ENCODE results near the gene TGFBI.

TGFBI gene

DNA sequence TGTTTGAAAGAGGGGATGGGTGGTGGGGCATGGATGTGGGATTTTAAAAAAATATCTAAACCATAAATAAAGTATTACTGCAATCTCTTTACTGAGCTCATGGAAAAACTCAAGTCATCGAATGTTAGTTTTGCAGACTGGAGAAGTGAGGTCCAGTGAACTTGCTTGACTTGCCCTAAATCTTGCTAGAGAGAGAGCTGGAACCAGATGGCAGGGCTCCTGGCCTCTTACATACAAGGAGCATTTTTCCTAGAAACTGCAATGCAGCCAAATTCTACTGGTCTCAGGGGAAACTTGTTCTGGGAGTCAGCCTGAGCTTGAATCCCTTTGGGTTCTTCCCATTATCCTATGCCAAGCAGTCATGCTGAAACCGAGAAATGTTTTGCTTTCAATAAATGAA, 2.9 kb upstream of the TGFBI start:
- Histone ChIP-seq H3K27me3 (ENCODE audit: insufficient read depth, low read length, poor library complexity) (peaks cover 5% of the 10 kb centered on the region), H3K4me1 (ENCODE audit: insufficient read depth, low read length) (no peaks in the 10 kb centered on the region), H3K4me3 (ENCODE audit: low read depth in 1 of 2, low read length in 2 of 2) (no peak overlapping the region), H3K9me3 (ENCODE audit: insufficient read depth, low read length, severe bottlenecking) (no peaks in the 10 kb centered on the region), H3K27ac (ENCODE audit: low read length) (no peak overlapping the region), H3K9ac (ENCODE audit: low read depth, low read length) (no peak overlapping the region), H3K36me3 (ENCODE audit: insufficient read depth, low read length) (no peaks in the 10 kb centered on the region), H4K20me1 (ENCODE audit: insufficient read depth, low read length) (no peaks in the 10 kb centered on the region; the same call in 1 of the 2 replicates), H3K4me2 (ENCODE audit: insufficient read depth, low read length) (no peak overlapping the region), H2AFZ (ENCODE audit: low read depth, low read length) (no peak overlapping the region), H3K79me2 (ENCODE audit: insufficient read depth, low read length) (no peaks in the 10 kb centered on the region)
- ATAC-seq (ENCODE audit: insufficient read depth, low read depth): no peak
- no peak for TF ChIP-seq EZH2 (IDR thresholded peaks at IDR 0.05; ENCODE audit: borderline replicate concordance, low read depth, low read length, severe bottlenecking)
- TF ChIP-seq, protein P1, sequence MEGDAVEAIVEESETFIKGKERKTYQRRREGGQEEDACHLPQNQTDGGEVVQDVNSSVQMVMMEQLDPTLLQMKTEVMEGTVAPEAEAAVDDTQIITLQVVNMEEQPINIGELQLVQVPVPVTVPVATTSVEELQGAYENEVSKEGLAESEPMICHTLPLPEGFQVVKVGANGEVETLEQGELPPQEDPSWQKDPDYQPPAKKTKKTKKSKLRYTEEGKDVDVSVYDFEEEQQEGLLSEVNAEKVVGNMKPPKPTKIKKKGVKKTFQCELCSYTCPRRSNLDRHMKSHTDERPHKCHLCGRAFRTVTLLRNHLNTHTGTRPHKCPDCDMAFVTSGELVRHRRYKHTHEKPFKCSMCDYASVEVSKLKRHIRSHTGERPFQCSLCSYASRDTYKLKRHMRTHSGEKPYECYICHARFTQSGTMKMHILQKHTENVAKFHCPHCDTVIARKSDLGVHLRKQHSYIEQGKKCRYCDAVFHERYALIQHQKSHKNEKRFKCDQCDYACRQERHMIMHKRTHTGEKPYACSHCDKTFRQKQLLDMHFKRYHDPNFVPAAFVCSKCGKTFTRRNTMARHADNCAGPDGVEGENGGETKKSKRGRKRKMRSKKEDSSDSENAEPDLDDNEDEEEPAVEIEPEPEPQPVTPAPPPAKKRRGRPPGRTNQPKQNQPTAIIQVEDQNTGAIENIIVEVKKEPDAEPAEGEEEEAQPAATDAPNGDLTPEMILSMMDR (IDR thresholded peaks at IDR 0.05; ENCODE audit: borderline replicate concordance, extremely low read depth, low read length, poor library complexity, severe bottlenecking): no peak
- DNase-seq: no peak

GRCh38 chr5:136026636-136027035, 2.2 kb upstream of the TGFBI start:
- Histone ChIP-seq H3K79me2 (ENCODE audit: insufficient read depth, low read length) (no peaks in the 10 kb centered on the region), H3K4me1 (ENCODE audit: insufficient read depth, low read length) (no peaks in the 10 kb centered on the region)
- ATAC-seq (ENCODE audit: insufficient read depth, low read depth): no peak

GRCh38 chr5:136027311-136027710, 1.5 kb upstream of the TGFBI start:
- Histone ChIP-seq H3K36me3 (ENCODE audit: insufficient read depth, low read length) (no peaks in the 10 kb centered on the region), H3K4me3 (ENCODE audit: low read depth in 1 of 2, low read length in 2 of 2) (no peak overlapping the region), H3K9me3 (ENCODE audit: insufficient read depth, low read length, severe bottlenecking) (no peaks in the 10 kb centered on the region), H3K4me2 (ENCODE audit: insufficient read depth, low read length) (no peak overlapping the region), H3K79me2 (ENCODE audit: insufficient read depth, low read length) (no peaks in the 10 kb centered on the region), H3K9ac (ENCODE audit: low read depth, low read length) (no peak overlapping the region), H3K4me1 (ENCODE audit: insufficient read depth, low read length) (no peaks in the 10 kb centered on the region), H3K27ac (ENCODE audit: low read length) (no peak overlapping the region), H3K27me3 (ENCODE audit: insufficient read depth, low read length, poor library complexity) (peaks cover 5% of the 10 kb centered on the region), H4K20me1 (ENCODE audit: insufficient read depth, low read length) (no peaks in the 10 kb centered on the region; the same call in 1 of the 2 replicates), H2AFZ (ENCODE audit: low read depth, low read length) (no peak overlapping the region)
- no peak for DNase-seq
- TF ChIP-seq, protein P1 (IDR thresholded peaks at IDR 0.05; ENCODE audit: borderline replicate concordance, extremely low read depth, low read length, poor library complexity, severe bottlenecking): no peak
- TF ChIP-seq EZH2 (IDR thresholded peaks at IDR 0.05; ENCODE audit: borderline replicate concordance, low read depth, low read length, severe bottlenecking): no peak
- ATAC-seq (ENCODE audit: insufficient read depth, low read depth): no peak

More at GRCh38 chr5:136026636-136027035, 2.2 kb upstream of the TGFBI start:
- H3K27me3 ChIP-seq (ENCODE audit: insufficient read depth, low read length, poor library complexity): peaks cover 5% of the 10 kb centered on the region
- no peak overlapping the region for H3K4me2 ChIP-seq (ENCODE audit: insufficient read depth, low read length)
- no peak overlapping the region for H3K4me3 ChIP-seq (ENCODE audit: low read depth in 1 of 2, low read length in 2 of 2)
- no peaks in the 10 kb centered on the region for H3K9me3 ChIP-seq (ENCODE audit: insufficient read depth, low read length, severe bottlenecking)
- H3K27ac ChIP-seq (ENCODE audit: low read length): no peak overlapping the region
- no peaks in the 10 kb centered on the region for H3K36me3 ChIP-seq (ENCODE audit: insufficient read depth, low read length)
- H3K9ac ChIP-seq (ENCODE audit: low read depth, low read length): no peak overlapping the region
- no peak for TF ChIP-seq EZH2 (IDR thresholded peaks at IDR 0.05; ENCODE audit: borderline replicate concordance, low read depth, low read length, severe bottlenecking)
- TF ChIP-seq, protein P1 (IDR thresholded peaks at IDR 0.05; ENCODE audit: borderline replicate concordance, extremely low read depth, low read length, poor library complexity, severe bottlenecking): no peak
- no peaks in the 10 kb centered on the region; the same call in 1 of the 2 replicates for H4K20me1 ChIP-seq (ENCODE audit: insufficient read depth, low read length)
- no peak overlapping the region for H2AFZ ChIP-seq (ENCODE audit: low read depth, low read length)
- no peak for DNase-seq

DNA sequence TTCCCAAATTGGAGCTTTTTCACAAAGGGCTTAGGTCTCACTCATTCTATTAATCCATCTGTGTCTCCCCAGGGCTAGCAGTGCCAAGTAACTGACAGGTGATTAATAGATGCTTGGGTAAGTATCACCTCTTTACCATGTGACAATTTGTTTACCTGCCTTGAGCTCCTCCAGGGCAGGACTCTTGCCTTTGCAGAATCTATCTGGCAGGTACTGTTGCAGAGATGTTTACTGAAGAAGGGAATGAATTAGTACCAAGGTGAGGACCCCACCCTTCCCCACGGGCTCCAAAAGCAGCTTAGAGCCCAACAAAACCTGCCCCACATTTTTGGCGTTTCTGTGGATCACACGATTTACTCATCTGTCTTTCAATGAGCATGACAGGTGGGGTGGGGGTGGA, 698 bp upstream of the TGFBI start:
- peaks cover 5% of the 10 kb centered on the region for H3K27me3 ChIP-seq (ENCODE audit: insufficient read depth, low read length, poor library complexity)
- no peaks in the 10 kb centered on the region for H3K4me1 ChIP-seq (ENCODE audit: insufficient read depth, low read length)
- no peak overlapping the region for H2AFZ ChIP-seq (ENCODE audit: low read depth, low read length)
- no peak overlapping the region for H3K27ac ChIP-seq (ENCODE audit: low read length)
- H3K9me3 ChIP-seq (ENCODE audit: insufficient read depth, low read length, severe bottlenecking): no peaks in the 10 kb centered on the region
- H3K4me2 ChIP-seq (ENCODE audit: insufficient read depth, low read length): no peak overlapping the region
- H4K20me1 ChIP-seq (ENCODE audit: insufficient read depth, low read length): no peaks in the 10 kb centered on the region; the same call in 1 of the 2 replicates
- no peak for TF ChIP-seq EZH2 (IDR thresholded peaks at IDR 0.05; ENCODE audit: borderline replicate concordance, low read depth, low read length, severe bottlenecking)
- TF ChIP-seq, protein P1 (IDR thresholded peaks at IDR 0.05; ENCODE audit: borderline replicate concordance, extremely low read depth, low read length, poor library complexity, severe bottlenecking): no peak
- no peak for ATAC-seq (ENCODE audit: insufficient read depth, low read depth)
- H3K79me2 ChIP-seq (ENCODE audit: insufficient read depth, low read length): no peaks in the 10 kb centered on the region
- no peak overlapping the region for H3K4me3 ChIP-seq (ENCODE audit: low read depth in 1 of 2, low read length in 2 of 2)
- no peak overlapping the region for H3K9ac ChIP-seq (ENCODE audit: low read depth, low read length)
- H3K36me3 ChIP-seq (ENCODE audit: insufficient read depth, low read length): no peaks in the 10 kb centered on the region
- DNase-seq: no peak

Measured in DND-41 (cell line).